Gastrocnemius medialis (tissue), 4 donors: ENCODE data around the gene C1orf56.

Source experiments
- CTCF ChIP-seq, 5 experiments: fragments of 450-650 bp in 3 of 5; fragments of 200-600 bp in 2 of 5; sonication (generic) in 2 of 5; IDR thresholded peaks in 4 of 5; conservative IDR thresholded peaks in 1 of 5; 1 replicate in 4 of 5; 2 replicates in 1 of 5; pipeline ENCODE4 v1.5.1; 2016 to 2019; ENCODE audit warnings: antibody characterized with exemption in 5 of 5, mild to moderate bottlenecking in 3 of 5, moderate library complexity in 3 of 5
- POLR2A ChIP-seq, 2 donors: fragments of 450-650 bp; IDR thresholded peaks; one replicate each; pipeline ENCODE4 v1.6.1; 2017; ENCODE audit warnings: antibody characterized with exemption in 2 of 2, mild to moderate bottlenecking in 2 of 2, moderate library complexity in 2 of 2

- TF ChIP-seq CTCF (IDR thresholded peaks at IDR 0.05 in 4 of 5, conservative IDR thresholded peaks at IDR 0.05 in 1 of 5) (peak in 2 of 5 experiments; percentile 52 to 59), POLR2A (IDR thresholded peaks at IDR 0.05) (no peak)
Observed at GRCh38 chr1:151048645-151049032, 1.1 kb downstream of the C1orf56 start.
